ENCODE measurements around the gene ITGA8.

DNA sequence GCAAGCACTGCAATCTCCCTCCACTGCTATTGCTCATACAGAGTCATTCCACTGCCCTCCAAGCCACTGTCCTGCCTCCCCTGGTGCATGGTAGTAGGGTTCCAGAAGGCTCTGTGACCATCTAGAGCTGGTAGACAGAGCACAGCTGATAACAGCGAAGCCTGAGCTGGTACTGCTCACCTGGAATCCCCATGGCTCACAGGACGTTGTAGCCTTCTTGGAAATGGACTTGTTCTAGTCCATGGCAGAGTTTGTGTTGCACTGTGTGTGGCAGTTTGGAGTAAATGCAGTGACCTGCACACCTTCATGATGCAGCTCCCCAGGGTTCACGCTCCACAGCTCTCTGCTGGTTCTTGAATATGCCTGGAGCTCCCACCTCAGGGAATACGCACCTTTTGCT is 67.0 kb downstream of the ITGA8 start:
- TF ChIP-seq ZNF274 (IDR thresholded peaks at IDR 0.05; ENCODE audit: low read depth, low read length) (no peak), YY1 (IDR thresholded peaks at IDR 0.05; ENCODE audit: insufficient read depth, insufficient read length) (no peak)

Data from NT2/D1 (cell line).